GM23338 (cell line): ENCODE results near the gene GNB1L. TPM values are rescaled to one million over a fixed set of nuclear protein-coding genes. Genes with fewer than 3 reads are reported as not detected.

Source experiments
- ATAC-seq: fragments of 200-7000 bp; cut with Tn5 transposase; 3 replicates; pipeline ENCODE4 v1.9.1; 2020
- DNase-seq: peaks from one replicate; pipeline ENCODE4 v3.0.0-alpha.2; 2015; ENCODE audit warnings: low spot score
- H2AFZ ChIP-seq: fragments of 200-600 bp; sonication (generic); 2 replicates; pipeline ENCODE4 v1.8.0; 2016; ENCODE audit warnings: antibody characterized with exemption, mild to moderate bottlenecking, moderate library complexity
- H3F3A ChIP-seq: fragments of 200-600 bp; sonication (generic); replicated peaks from 2 replicates; pipeline ENCODE4 v1.8.0; 2017; ENCODE audit warnings: antibody characterized with exemption, mixed run types, low read depth
- H3K27ac ChIP-seq: fragments of 200-600 bp; sonication (generic); 2 replicates; pipeline ENCODE4 v1.6.1; 2016; ENCODE audit warnings: low read depth
- H3K27me3 ChIP-seq: fragments of 200-600 bp; sonication (generic); 2 replicates; pipeline ENCODE4 v1.8.0; 2016; ENCODE audit warnings: mild to moderate bottlenecking, mixed run types, moderate library complexity; ENCODE audit not compliant: insufficient read depth
- H3K36me3 ChIP-seq: fragments of 200-600 bp; sonication (generic); 2 replicates; pipeline ENCODE4 v1.8.0; 2016; ENCODE audit warnings: mild to moderate bottlenecking; ENCODE audit not compliant: insufficient read depth
- H3K4me1 ChIP-seq: fragments of 200-600 bp; sonication (generic); 2 replicates; pipeline ENCODE4 v1.8.0; 2016; ENCODE audit warnings: mild to moderate bottlenecking, moderate library complexity; ENCODE audit not compliant: insufficient read depth
- H3K4me2 ChIP-seq: fragments of 200-600 bp; sonication (generic); 2 replicates; pipeline ENCODE4 v1.7.1; 2017; ENCODE audit warnings: mixed run types
- H3K4me3 ChIP-seq: fragments of 200-600 bp; sonication (generic); 2 replicates; pipeline ENCODE4 v1.6.1; 2016; ENCODE audit warnings: mixed run types
- H3K79me2 ChIP-seq: fragments of 200-600 bp; sonication (generic); replicated peaks from 2 replicates; pipeline ENCODE4 v1.8.0; 2017; ENCODE audit warnings: mild to moderate bottlenecking; ENCODE audit not compliant: insufficient read depth
- H3K9me2 ChIP-seq: fragments of 200-600 bp; sonication (generic); 2 replicates; pipeline ENCODE4 v1.8.0; 2017; ENCODE audit not compliant: insufficient read depth
- H4K20me1 ChIP-seq: fragments of 200-600 bp; sonication (generic); replicated peaks from 2 replicates; pipeline ENCODE4 v1.8.0; 2017; ENCODE audit warnings: mild to moderate bottlenecking; ENCODE audit not compliant: insufficient read depth
- H3K27ac Mint-ChIP-seq: 2 replicates; pipeline ENCODE4 v1.8.0; 2020; ENCODE audit warnings: inconsistent platforms, mild to moderate bottlenecking, moderate library complexity, mixed read lengths
- H3K27me3 Mint-ChIP-seq: 3 replicates; pipeline ENCODE4 v1.8.0; 2022; ENCODE audit warnings: low read depth, mild to moderate bottlenecking, moderate library complexity, mixed read lengths, inconsistent platforms; ENCODE audit not compliant: insufficient read depth, poor library complexity
- H3K36me3 Mint-ChIP-seq: 3 replicates; pipeline ENCODE4 v1.8.0; 2021; ENCODE audit warnings: low read depth, mild to moderate bottlenecking, inconsistent platforms, moderate library complexity, mixed read lengths
- H3K4me1 Mint-ChIP-seq: 3 replicates; pipeline ENCODE4 v1.8.0; 2020; ENCODE audit warnings: mild to moderate bottlenecking, inconsistent platforms, mixed read lengths
- H3K4me3 Mint-ChIP-seq: 3 replicates; pipeline ENCODE4 v1.8.0; 2021; ENCODE audit warnings: moderate library complexity, mild to moderate bottlenecking, inconsistent platforms, mixed read lengths
- H3K9me3 Mint-ChIP-seq: 3 replicates; pipeline ENCODE4 v1.8.0; 2020; ENCODE audit warnings: moderate library complexity, mild to moderate bottlenecking, inconsistent platforms, mixed read lengths
- CREB1 ChIP-seq: fragments of 250-450 bp; sonication (Bioruptor Pico); IDR thresholded peaks from 2 replicates; pipeline ENCODE4 v1.5.0; 2020; ENCODE audit warnings: low read depth, mild to moderate bottlenecking, moderate library complexity
- EZH2 ChIP-seq: fragments of 200-600 bp; sonication (generic); IDR thresholded peaks from one replicate; pipeline ENCODE4 v1.8.0; 2017; ENCODE audit warnings: antibody characterized with exemption, mild to moderate bottlenecking, low read depth; ENCODE audit not compliant: unreplicated experiment
- EZH2phosphoT487 ChIP-seq: fragments of 200-600 bp; sonication (generic); IDR thresholded peaks from one replicate; pipeline ENCODE4 v1.8.1; 2018; ENCODE audit warnings: antibody characterized with exemption; ENCODE audit not compliant: unreplicated experiment
- JUNB ChIP-seq: IDR thresholded peaks from one replicate; pipeline ENCODE4 v1.6.1; 2016; ENCODE audit warnings: antibody characterized with exemption; ENCODE audit not compliant: unreplicated experiment
- POLR2AphosphoS5 ChIP-seq: IDR thresholded peaks from 2 replicates; pipeline ENCODE4 v1.6.1; 2016; ENCODE audit warnings: antibody characterized with exemption, low read depth
- STAT1 ChIP-seq: IDR thresholded peaks from one replicate; pipeline ENCODE4 v1.6.1; 2016; ENCODE audit warnings: antibody characterized with exemption; ENCODE audit not compliant: unreplicated experiment
- ZNF114 ChIP-seq: fragments of 250-450 bp; sonication (Bioruptor Pico); IDR thresholded peaks from 2 replicates; pipeline ENCODE4 v1.5.0; 2020; ENCODE audit warnings: mild to moderate bottlenecking, moderate library complexity
- ZNF331 ChIP-seq: fragments of 250-450 bp; sonication (Bioruptor Pico); IDR thresholded peaks from 2 replicates; pipeline ENCODE4 v1.5.0; 2020; ENCODE audit warnings: low read depth, mild to moderate bottlenecking, moderate library complexity
- ZNF462 ChIP-seq: fragments of 250-450 bp; sonication (Bioruptor Pico); IDR thresholded peaks from 2 replicates; pipeline ENCODE4 v1.5.0; 2020; ENCODE audit warnings: mild to moderate bottlenecking, moderate library complexity
- polyA plus RNA-seq: library from polyadenylated mRNA; unstranded; fragments of >200 nt; fragmentation: Nextera tagmentation; extraction: Ambion mirVana; gene quantifications from 2 replicates; pipeline ENCODE4 v1.2.1, GENCODE V29; 2016
- total RNA-seq: library from RNA; depleted of rRNA; stranded (reverse); fragments of >200 nt; shearing (Covaris generic); gene quantifications from 2 replicates; pipeline ENCODE4 v1.2.3, GENCODE V29; 2014

GNB1L gene
- total and polyA plus RNA-seq, 2 experiments from 2014 or later, result 15.2 to 27.8 TPM

GRCh38 chr22:19766240-19766510 lies 88.5 kb downstream of the GNB1L start:
- Histone ChIP-seq H3F3A (peaks cover 14% of the 10 kb centered on the region), H3K4me3 (peak overlapping the region; percentile 48), H3K27me3 (peaks cover 100% of the 10 kb centered on the region), H3K27ac (no peak overlapping the region), H3K9me2 (no peaks in the 10 kb centered on the region), H3K4me2 (peak overlapping the region; percentile 70; the same call in 1 of the 2 replicates), H4K20me1 (no peaks in the 10 kb centered on the region; the same call in 1 of the 2 replicates), H3K79me2 (no peaks in the 10 kb centered on the region), H2AFZ (peak overlapping the region; percentile 74; the same call in 1 of the 2 replicates), H3K4me1 (peaks cover 37% of the 10 kb centered on the region), H3K36me3 (no peaks in the 10 kb centered on the region)
- TF ChIP-seq ZNF114 (CRISPR knock-in tag) (no peak), ZNF462 (CRISPR knock-in tag) (no peak), EZH2 (no peak), JUNB (no peak), EZH2phosphoT487 (no peak), ZNF331 (CRISPR knock-in tag) (no peak), POLR2AphosphoS5 (no peak), CREB1 (no peak), STAT1 (no peak)
- H3K27me3 Mint-ChIP-seq, result peaks cover 86% of the 10 kb centered on the region
- peak; percentile 48 for DNase-seq
- peaks cover 3% of the 10 kb centered on the region; the same call in 1 of the 3 replicates for H3K9me3 Mint-ChIP-seq
- no peak; the same call in 2 of the 3 replicates for ATAC-seq
- H3K4me1 Mint-ChIP-seq, result peaks cover 30% of the 10 kb centered on the region
- no peaks in the 10 kb centered on the region for H3K36me3 Mint-ChIP-seq
- H3K27ac Mint-ChIP-seq, result no peak overlapping the region
- H3K4me3 Mint-ChIP-seq, result no peak overlapping the region
